Hepatocyte (in vitro differentiated cells): Measurements from ENCODE around the gene CCT5. TPM values are rescaled to one million over a fixed set of nuclear protein-coding genes. Genes with fewer than 3 reads are reported as not detected.

Experiments
- DNase-seq: peaks from one replicate; pipeline ENCODE4 v3.0.0-alpha.2; 2016; ENCODE audit warnings: low spot score
- H2AFZ ChIP-seq: fragments of 200-600 bp; sonication (generic); 2 replicates; pipeline ENCODE4 v1.6.0; 2016; ENCODE audit warnings: antibody characterized with exemption, mild to moderate bottlenecking
- H3K27ac ChIP-seq: fragments of 200-600 bp; sonication (generic); 2 replicates; pipeline ENCODE4 v1.5.1; 2016; ENCODE audit warnings: mild to moderate bottlenecking
- H3K27me3 ChIP-seq: fragments of 200-600 bp; sonication (generic); 2 replicates; pipeline ENCODE4 v1.6.1; 2016
- H3K36me3 ChIP-seq: fragments of 200-600 bp; sonication (generic); replicated peaks from 2 replicates; pipeline ENCODE4 v1.5.1; 2016; ENCODE audit warnings: low read depth; ENCODE audit not compliant: insufficient read depth
- H3K4me1 ChIP-seq: fragments of 200-600 bp; sonication (generic); 2 replicates; pipeline ENCODE4 v1.5.1; 2016; ENCODE audit warnings: mild to moderate bottlenecking, moderate library complexity; ENCODE audit not compliant: insufficient read depth
- H3K4me2 ChIP-seq: fragments of 200-600 bp; sonication (generic); 2 replicates; pipeline ENCODE4 v1.6.0; 2016
- H3K4me3 ChIP-seq: fragments of 200-600 bp; sonication (generic); 2 replicates; pipeline ENCODE4 v1.5.1; 2016; ENCODE audit warnings: mild to moderate bottlenecking
- H3K79me2 ChIP-seq: fragments of 200-600 bp; sonication (generic); 2 replicates; pipeline ENCODE4 v1.6.0; 2017; ENCODE audit warnings: mild to moderate bottlenecking
- H3K9me2 ChIP-seq: fragments of 200-600 bp; sonication (generic); replicated peaks from 2 replicates; pipeline ENCODE4 v1.6.0; 2017; ENCODE audit warnings: mild to moderate bottlenecking; ENCODE audit not compliant: insufficient read depth
- H3K9me3 ChIP-seq: fragments of 200-600 bp; sonication (generic); 2 replicates; pipeline ENCODE4 v1.5.1; 2016; ENCODE audit warnings: low read depth, mild to moderate bottlenecking
- H4K20me1 ChIP-seq: fragments of 200-600 bp; sonication (generic); 2 replicates; pipeline ENCODE4 v1.6.0; 2016; ENCODE audit warnings: mild to moderate bottlenecking; ENCODE audit not compliant: insufficient read depth, poor library complexity, severe bottlenecking
- EZH2 ChIP-seq: fragments of 200-600 bp; sonication (generic); IDR thresholded peaks from 2 replicates; pipeline ENCODE4 v1.6.1; 2016; ENCODE audit warnings: antibody characterized with exemption, mild to moderate bottlenecking, borderline replicate concordance
- EZH2phosphoT487 ChIP-seq: fragments of 200-600 bp; sonication (generic); IDR thresholded peaks from one replicate; pipeline ENCODE4 v1.6.1; 2018; ENCODE audit warnings: antibody characterized with exemption, mild to moderate bottlenecking, low read depth, moderate library complexity; ENCODE audit not compliant: unreplicated experiment, severe bottlenecking
- WGBS: methylation state at CpG from one replicate; pipeline ENCODE4 v1.1.6; 2016; ENCODE audit warnings: low lambda C conversion rate; ENCODE audit errors: missing lambda C conversion rate; 5-methylcytosine and 5-hydroxymethylcytosine counted together
- polyA plus RNA-seq: library from polyadenylated mRNA; unstranded; fragments of >200 nt; fragmentation: Nextera tagmentation; extraction: Ambion mirVana; gene quantifications from 2 replicates; pipeline ENCODE4 v1.2.1, GENCODE V29; 2016
- total RNA-seq: library from RNA; depleted of rRNA; stranded (reverse); fragments of >200 nt; gene quantifications from 2 replicates; pipeline ENCODE4 v1.2.3, GENCODE V29; 2014
- TF ChIP-seq, protein P1 (sequence below): fragments of 200-600 bp; sonication (generic); IDR thresholded peaks from 2 replicates; pipeline ENCODE4 v1.5.1; 2016; ENCODE audit warnings: antibody characterized with exemption, mild to moderate bottlenecking; ENCODE audit not compliant: poor library complexity

Gene CCT5
- total and polyA plus RNA-seq, 2 experiments from 2014 or later = 203 to 282 TPM

DNA sequence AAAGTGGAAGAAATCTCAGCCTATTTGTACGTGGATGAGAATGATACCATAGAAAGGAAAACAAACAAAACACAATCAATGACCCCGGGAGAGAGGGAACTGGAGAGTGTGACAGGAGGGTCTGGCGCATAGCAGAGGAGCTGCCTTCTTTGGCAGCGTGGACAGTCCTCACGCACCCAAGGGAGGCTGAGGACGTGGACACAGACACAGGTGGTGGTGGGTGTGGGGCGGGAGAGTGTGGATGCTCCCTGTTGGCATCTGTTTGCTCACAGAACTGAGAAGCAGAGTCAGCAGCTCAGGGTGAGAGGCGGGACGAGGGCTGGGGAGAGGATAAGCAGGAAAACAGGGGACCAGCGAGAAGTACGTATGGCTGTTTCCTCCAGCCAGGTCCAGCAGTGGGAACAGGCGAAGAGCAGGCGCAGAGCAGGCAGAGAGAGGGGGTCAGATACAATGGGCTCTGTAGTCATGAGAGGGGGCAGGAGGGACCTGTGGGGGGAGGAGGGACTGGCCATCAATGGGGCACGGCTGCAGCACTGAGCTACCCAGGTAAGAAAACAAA lies 47.6 kb downstream of the CCT5 start:
- Histone ChIP-seq H3K4me1 (peaks cover 2% of the 10 kb centered on the region), H3K27ac (no peak overlapping the region), H3K9me2 (no peaks in the 10 kb centered on the region), H3K4me2 (no peak overlapping the region), H3K79me2 (peaks cover 16% of the 10 kb centered on the region), H3K9me3 (no peaks in the 10 kb centered on the region), H4K20me1 (no peaks in the 10 kb centered on the region), H3K36me3 (no peaks in the 10 kb centered on the region), H3K4me3 (no peak overlapping the region), H2AFZ (no peak overlapping the region), H3K27me3 (no peaks in the 10 kb centered on the region)
- DNase-seq = no peak
- TF ChIP-seq EZH2phosphoT487 (no peak), EZH2 (no peak)
- TF ChIP-seq, protein P1, sequence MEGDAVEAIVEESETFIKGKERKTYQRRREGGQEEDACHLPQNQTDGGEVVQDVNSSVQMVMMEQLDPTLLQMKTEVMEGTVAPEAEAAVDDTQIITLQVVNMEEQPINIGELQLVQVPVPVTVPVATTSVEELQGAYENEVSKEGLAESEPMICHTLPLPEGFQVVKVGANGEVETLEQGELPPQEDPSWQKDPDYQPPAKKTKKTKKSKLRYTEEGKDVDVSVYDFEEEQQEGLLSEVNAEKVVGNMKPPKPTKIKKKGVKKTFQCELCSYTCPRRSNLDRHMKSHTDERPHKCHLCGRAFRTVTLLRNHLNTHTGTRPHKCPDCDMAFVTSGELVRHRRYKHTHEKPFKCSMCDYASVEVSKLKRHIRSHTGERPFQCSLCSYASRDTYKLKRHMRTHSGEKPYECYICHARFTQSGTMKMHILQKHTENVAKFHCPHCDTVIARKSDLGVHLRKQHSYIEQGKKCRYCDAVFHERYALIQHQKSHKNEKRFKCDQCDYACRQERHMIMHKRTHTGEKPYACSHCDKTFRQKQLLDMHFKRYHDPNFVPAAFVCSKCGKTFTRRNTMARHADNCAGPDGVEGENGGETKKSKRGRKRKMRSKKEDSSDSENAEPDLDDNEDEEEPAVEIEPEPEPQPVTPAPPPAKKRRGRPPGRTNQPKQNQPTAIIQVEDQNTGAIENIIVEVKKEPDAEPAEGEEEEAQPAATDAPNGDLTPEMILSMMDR = no peak
- 87% methylated on average over 14 of the region's 14 CpGs for WGBS

DNA sequence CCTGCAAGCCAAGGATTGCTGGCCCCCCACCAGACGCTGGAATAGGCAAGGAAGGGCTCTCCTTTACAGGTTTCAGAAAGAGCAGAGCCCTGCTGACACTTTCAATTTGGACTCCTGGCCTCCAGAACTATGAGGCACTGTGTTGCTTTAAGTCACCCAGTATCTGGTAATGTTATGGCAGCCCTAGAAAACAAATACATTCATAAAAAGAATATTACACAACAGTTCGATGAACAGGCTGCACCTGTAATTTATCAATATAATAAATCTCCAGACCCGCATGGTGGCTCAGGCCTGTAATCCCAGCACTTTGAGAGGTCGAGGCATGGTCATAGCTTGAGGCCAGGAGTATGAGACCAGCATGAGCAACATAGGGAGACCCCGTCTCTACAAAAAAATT lies 50.2 kb downstream of the CCT5 start:
- Histone ChIP-seq H3K27me3 (no peaks in the 10 kb centered on the region), H3K4me2 (no peak overlapping the region), H3K79me2 (peaks cover 38% of the 10 kb centered on the region), H2AFZ (no peak overlapping the region), H3K36me3 (no peaks in the 10 kb centered on the region), H3K9me2 (no peaks in the 10 kb centered on the region), H3K27ac (no peak overlapping the region), H3K4me3 (no peak overlapping the region), H3K4me1 (peaks cover 16% of the 10 kb centered on the region), H3K9me3 (no peaks in the 10 kb centered on the region), H4K20me1 (no peaks in the 10 kb centered on the region)
- no peak for DNase-seq
- 90% methylated on average over 5 of the region's 5 CpGs for WGBS
- TF ChIP-seq, protein P1 = no peak
- TF ChIP-seq EZH2phosphoT487 = no peak

DNA sequence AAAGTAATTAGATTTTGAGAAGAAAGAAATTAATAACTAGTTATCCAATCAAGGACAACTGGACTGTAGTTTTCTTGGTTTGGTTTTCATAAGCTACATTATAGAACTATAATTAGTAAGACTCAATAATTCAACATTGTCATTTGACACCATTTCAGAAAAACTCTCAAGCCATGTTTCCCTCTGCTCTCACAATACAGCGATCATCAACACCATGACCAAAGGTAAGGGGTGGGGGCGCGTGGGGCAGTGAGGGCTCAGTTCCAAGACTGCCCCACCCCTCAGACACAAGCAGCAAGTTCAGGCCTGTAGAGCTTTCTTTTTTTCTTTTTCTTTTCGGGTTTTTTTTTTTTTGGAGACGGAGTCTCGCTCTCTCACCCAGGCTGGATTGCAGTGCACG lies 51.2 kb downstream of the CCT5 start:
- Histone ChIP-seq H4K20me1 (no peaks in the 10 kb centered on the region), H3K9me3 (no peaks in the 10 kb centered on the region), H3K27me3 (no peaks in the 10 kb centered on the region), H2AFZ (no peak overlapping the region), H3K27ac (peak overlapping the region; percentile 88), H3K36me3 (no peaks in the 10 kb centered on the region), H3K4me3 (no peak overlapping the region), H3K9me2 (no peaks in the 10 kb centered on the region), H3K4me1 (peaks cover 25% of the 10 kb centered on the region), H3K79me2 (peaks cover 46% of the 10 kb centered on the region), H3K4me2 (peak overlapping the region; percentile 64)
- TF ChIP-seq EZH2phosphoT487 (no peak), EZH2 (no peak)
- WGBS = 78% methylated on average over 6 of the region's 7 CpGs
- no peak for DNase-seq

DNA sequence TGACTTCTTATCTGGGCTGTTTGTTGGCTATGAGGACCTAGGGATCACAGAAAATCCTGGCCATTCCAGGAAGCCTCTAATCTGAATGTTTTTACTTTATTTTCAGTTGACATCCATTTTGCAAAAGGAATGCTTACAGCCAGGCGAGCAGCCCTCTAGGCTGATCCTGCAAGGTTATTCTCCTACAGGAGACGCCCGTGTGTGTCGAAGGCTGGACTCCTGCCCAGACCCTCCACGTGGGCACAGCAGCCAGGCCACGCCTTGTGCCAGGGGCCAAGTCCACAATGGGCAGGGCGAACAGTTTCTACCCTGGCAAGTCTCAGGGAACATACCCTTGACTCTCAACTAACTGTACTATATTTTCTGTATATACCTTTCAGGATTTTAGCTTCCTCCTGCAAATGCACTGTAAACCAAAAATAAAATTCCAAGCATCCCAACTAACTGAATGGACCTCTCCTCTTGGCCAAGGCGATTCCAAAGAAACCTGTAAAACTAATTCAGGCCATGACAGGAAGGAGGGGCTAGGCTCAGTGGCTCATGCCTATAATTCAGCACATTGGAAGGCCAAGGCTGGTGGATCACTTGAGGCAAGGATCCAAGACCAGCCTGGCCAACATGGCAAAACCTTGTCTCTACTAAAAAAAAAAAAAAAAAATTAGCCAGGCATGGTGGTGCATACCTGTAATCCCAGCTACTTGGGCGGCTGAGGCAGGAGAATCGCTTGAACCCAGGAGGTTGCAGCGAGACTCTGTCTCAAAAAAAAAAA lies 51.9 kb downstream of the CCT5 start:
- peak; percentile 58 for DNase-seq
- H4K20me1 ChIP-seq = no peaks in the 10 kb centered on the region

More for the DNA sequence above, 51.9 kb downstream of the CCT5 start:
- TF ChIP-seq EZH2 = no peak
- TF ChIP-seq EZH2phosphoT487 = no peak
- TF ChIP-seq, protein P1 = no peak
- H3K4me1 ChIP-seq = peaks cover 33% of the 10 kb centered on the region
- H2AFZ ChIP-seq = no peak overlapping the region
- 75% methylated on average over 11 of the region's 11 CpGs for WGBS
- no peaks in the 10 kb centered on the region for H3K9me2 ChIP-seq
- H3K36me3 ChIP-seq = no peaks in the 10 kb centered on the region
- peak overlapping the region; percentile 88 for H3K27ac ChIP-seq
- no peaks in the 10 kb centered on the region for H3K9me3 ChIP-seq
- H3K4me2 ChIP-seq = peak overlapping the region; percentile 64
- no peak overlapping the region for H3K4me3 ChIP-seq
- peaks cover 52% of the 10 kb centered on the region for H3K79me2 ChIP-seq
- no peaks in the 10 kb centered on the region for H3K27me3 ChIP-seq
